ENCODE measurements around the gene MTHFD1L.

- TF ChIP-seq CTCF (IDR thresholded peaks at IDR 0.05) (no peak), POLR2A (IDR thresholded peaks at IDR 0.05) (no peak), POLR2AphosphoS5 (IDR thresholded peaks at IDR 0.05) (no peak)
Observed at GRCh38 chr6:151069641-151070040, 204.1 kb downstream of the MTHFD1L start.
